Spleen (tissue), 7 donors: ENCODE data around the gene SEC14L1.

ENCODE experiments used
- POLR2A ChIP-seq, 3 donors: fragments of 450-650 bp; IDR thresholded peaks; one replicate each; pipeline ENCODE4 v1.5.1; 2017; ENCODE audit warnings: antibody characterized with exemption in 3 of 3, mild to moderate bottlenecking in 1 of 3
- TF ChIP-seq, protein P1 (sequence below), 11 experiments: fragments of 200-600 bp in 7 of 11; fragments of 450-650 bp in 4 of 11; sonication (generic) in 4 of 11; IDR thresholded peaks in 8 of 11; conservative IDR thresholded peaks in 3 of 11; 1 replicate in 7 of 11; 2 replicates in 4 of 11; pipeline versions ENCODE4 v1.4.0 to v1.8.0; 2016 to 2021; ENCODE audit warnings: antibody characterized with exemption in 11 of 11, inconsistent platforms in 4 of 11, mild to moderate bottlenecking in 1 of 11
- donor health status: DM: no; HTN: no; CAD: no; lungs with moderate emphysema.
- donor health status: DM: no; HTN: no; CAD: no.
- donor health status: DM: no; HTN: no; CAD: no.

DNA sequence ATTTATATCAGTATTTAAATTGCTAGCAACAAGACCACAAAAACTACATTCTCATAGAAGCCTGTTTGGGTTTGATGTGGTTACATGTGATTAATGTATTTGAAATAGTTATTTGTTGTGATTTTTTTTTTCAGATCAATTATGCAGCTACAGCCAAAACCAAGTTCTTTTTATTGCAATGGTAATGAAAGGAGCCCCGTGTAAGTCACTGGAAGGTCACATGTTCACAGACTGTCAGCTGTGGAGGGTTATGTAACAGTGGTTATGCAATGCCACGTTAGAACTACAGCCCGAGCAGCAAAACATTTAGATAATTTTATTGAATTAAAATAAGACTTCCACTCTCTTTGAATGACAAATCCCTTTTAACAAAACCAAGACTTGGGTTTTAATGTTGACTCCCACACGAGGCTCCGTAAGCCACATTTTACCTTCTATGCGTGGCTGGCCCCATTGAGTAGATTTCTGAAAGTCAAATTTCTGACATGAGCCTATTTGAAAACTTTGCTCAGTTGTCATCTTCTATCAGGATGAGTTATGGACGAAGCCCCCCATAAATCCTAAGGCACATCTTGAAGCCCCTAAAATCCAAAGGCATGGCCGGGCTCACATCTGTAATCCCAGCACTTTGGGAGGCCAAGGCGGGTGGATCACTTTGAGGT, 41.8 kb upstream of the SEC14L1 start:
- TF ChIP-seq, protein P1, sequence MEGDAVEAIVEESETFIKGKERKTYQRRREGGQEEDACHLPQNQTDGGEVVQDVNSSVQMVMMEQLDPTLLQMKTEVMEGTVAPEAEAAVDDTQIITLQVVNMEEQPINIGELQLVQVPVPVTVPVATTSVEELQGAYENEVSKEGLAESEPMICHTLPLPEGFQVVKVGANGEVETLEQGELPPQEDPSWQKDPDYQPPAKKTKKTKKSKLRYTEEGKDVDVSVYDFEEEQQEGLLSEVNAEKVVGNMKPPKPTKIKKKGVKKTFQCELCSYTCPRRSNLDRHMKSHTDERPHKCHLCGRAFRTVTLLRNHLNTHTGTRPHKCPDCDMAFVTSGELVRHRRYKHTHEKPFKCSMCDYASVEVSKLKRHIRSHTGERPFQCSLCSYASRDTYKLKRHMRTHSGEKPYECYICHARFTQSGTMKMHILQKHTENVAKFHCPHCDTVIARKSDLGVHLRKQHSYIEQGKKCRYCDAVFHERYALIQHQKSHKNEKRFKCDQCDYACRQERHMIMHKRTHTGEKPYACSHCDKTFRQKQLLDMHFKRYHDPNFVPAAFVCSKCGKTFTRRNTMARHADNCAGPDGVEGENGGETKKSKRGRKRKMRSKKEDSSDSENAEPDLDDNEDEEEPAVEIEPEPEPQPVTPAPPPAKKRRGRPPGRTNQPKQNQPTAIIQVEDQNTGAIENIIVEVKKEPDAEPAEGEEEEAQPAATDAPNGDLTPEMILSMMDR (IDR thresholded peaks at IDR 0.05 in 8 of 11, conservative IDR thresholded peaks at IDR 0.05 in 3 of 11) = no peak
- TF ChIP-seq POLR2A (IDR thresholded peaks at IDR 0.05) = no peak
